GM23338 (cell line): ENCODE data around the gene RAPGEFL1. TPM values are rescaled to one million over a fixed set of nuclear protein-coding genes. Genes with fewer than 3 reads are reported as not detected.
"Not testable (repeated sequence)": the region's sequence is repeated elsewhere in the genome, so short reads cannot be mapped to it uniquely, and the experiment has no call there.

ENCODE experiments used
- ATAC-seq: fragments of 200-7000 bp; cut with Tn5 transposase; 3 replicates; pipeline ENCODE4 v1.9.1; 2020
- DNase-seq: peaks from one replicate; pipeline ENCODE4 v3.0.0-alpha.2; 2015; ENCODE audit warnings: low spot score
- H2AFZ ChIP-seq: fragments of 200-600 bp; sonication (generic); 2 replicates; pipeline ENCODE4 v1.8.0; 2016; ENCODE audit warnings: antibody characterized with exemption, mild to moderate bottlenecking, moderate library complexity
- H3F3A ChIP-seq: fragments of 200-600 bp; sonication (generic); replicated peaks from 2 replicates; pipeline ENCODE4 v1.8.0; 2017; ENCODE audit warnings: antibody characterized with exemption, mixed run types, low read depth
- H3K27ac ChIP-seq: fragments of 200-600 bp; sonication (generic); 2 replicates; pipeline ENCODE4 v1.6.1; 2016; ENCODE audit warnings: low read depth
- H3K27me3 ChIP-seq: fragments of 200-600 bp; sonication (generic); 2 replicates; pipeline ENCODE4 v1.8.0; 2016; ENCODE audit warnings: mild to moderate bottlenecking, mixed run types, moderate library complexity; ENCODE audit not compliant: insufficient read depth
- H3K36me3 ChIP-seq: fragments of 200-600 bp; sonication (generic); 2 replicates; pipeline ENCODE4 v1.8.0; 2016; ENCODE audit warnings: mild to moderate bottlenecking; ENCODE audit not compliant: insufficient read depth
- H3K4me1 ChIP-seq: fragments of 200-600 bp; sonication (generic); 2 replicates; pipeline ENCODE4 v1.8.0; 2016; ENCODE audit warnings: mild to moderate bottlenecking, moderate library complexity; ENCODE audit not compliant: insufficient read depth
- H3K4me2 ChIP-seq: fragments of 200-600 bp; sonication (generic); 2 replicates; pipeline ENCODE4 v1.7.1; 2017; ENCODE audit warnings: mixed run types
- H3K4me3 ChIP-seq: fragments of 200-600 bp; sonication (generic); 2 replicates; pipeline ENCODE4 v1.6.1; 2016; ENCODE audit warnings: mixed run types
- H3K79me2 ChIP-seq: fragments of 200-600 bp; sonication (generic); replicated peaks from 2 replicates; pipeline ENCODE4 v1.8.0; 2017; ENCODE audit warnings: mild to moderate bottlenecking; ENCODE audit not compliant: insufficient read depth
- H3K9me2 ChIP-seq: fragments of 200-600 bp; sonication (generic); 2 replicates; pipeline ENCODE4 v1.8.0; 2017; ENCODE audit not compliant: insufficient read depth
- H4K20me1 ChIP-seq: fragments of 200-600 bp; sonication (generic); replicated peaks from 2 replicates; pipeline ENCODE4 v1.8.0; 2017; ENCODE audit warnings: mild to moderate bottlenecking; ENCODE audit not compliant: insufficient read depth
- H3K27ac Mint-ChIP-seq: 2 replicates; pipeline ENCODE4 v1.8.0; 2020; ENCODE audit warnings: inconsistent platforms, mild to moderate bottlenecking, moderate library complexity, mixed read lengths
- H3K27me3 Mint-ChIP-seq: 3 replicates; pipeline ENCODE4 v1.8.0; 2022; ENCODE audit warnings: low read depth, mild to moderate bottlenecking, moderate library complexity, mixed read lengths, inconsistent platforms; ENCODE audit not compliant: insufficient read depth, poor library complexity
- H3K36me3 Mint-ChIP-seq: 3 replicates; pipeline ENCODE4 v1.8.0; 2021; ENCODE audit warnings: low read depth, mild to moderate bottlenecking, inconsistent platforms, moderate library complexity, mixed read lengths
- H3K4me1 Mint-ChIP-seq: 3 replicates; pipeline ENCODE4 v1.8.0; 2020; ENCODE audit warnings: mild to moderate bottlenecking, inconsistent platforms, mixed read lengths
- H3K4me3 Mint-ChIP-seq: 3 replicates; pipeline ENCODE4 v1.8.0; 2021; ENCODE audit warnings: moderate library complexity, mild to moderate bottlenecking, inconsistent platforms, mixed read lengths
- H3K9me3 Mint-ChIP-seq: 3 replicates; pipeline ENCODE4 v1.8.0; 2020; ENCODE audit warnings: moderate library complexity, mild to moderate bottlenecking, inconsistent platforms, mixed read lengths
- CTCF ChIP-seq, 2 experiments: fragments of 200-600 bp in 1 of 2; sonication (generic) in 1 of 2; conservative IDR thresholded peaks; 2 replicates each; pipeline versions ENCODE4 v1.5.1 to v1.6.1; 2016 to 2017; ENCODE audit warnings: antibody characterized with exemption in 2 of 2, low read depth in 2 of 2, mild to moderate bottlenecking in 2 of 2, moderate library complexity in 1 of 2
- STAT1 ChIP-seq: IDR thresholded peaks from one replicate; pipeline ENCODE4 v1.6.1; 2016; ENCODE audit warnings: antibody characterized with exemption; ENCODE audit not compliant: unreplicated experiment
- polyA plus RNA-seq: library from polyadenylated mRNA; unstranded; fragments of >200 nt; fragmentation: Nextera tagmentation; extraction: Ambion mirVana; gene quantifications from 2 replicates; pipeline ENCODE4 v1.2.1, GENCODE V29; 2016
- total RNA-seq: library from RNA; depleted of rRNA; stranded (reverse); fragments of >200 nt; shearing (Covaris generic); gene quantifications from 2 replicates; pipeline ENCODE4 v1.2.3, GENCODE V29; 2014
- TF ChIP-seq, protein P1 (sequence below): IDR thresholded peaks from one replicate; pipeline ENCODE4 v1.6.1; 2018; ENCODE audit warnings: antibody characterized with exemption; ENCODE audit not compliant: unreplicated experiment
- TF ChIP-seq, protein P2 (sequence below): IDR thresholded peaks from 2 replicates; pipeline ENCODE4 v1.6.1; 2016; ENCODE audit warnings: antibody characterized with exemption

RAPGEFL1 gene
- total and polyA plus RNA-seq, 2 experiments from 2014 or later: 6.7 to 14.0 TPM

DNA sequence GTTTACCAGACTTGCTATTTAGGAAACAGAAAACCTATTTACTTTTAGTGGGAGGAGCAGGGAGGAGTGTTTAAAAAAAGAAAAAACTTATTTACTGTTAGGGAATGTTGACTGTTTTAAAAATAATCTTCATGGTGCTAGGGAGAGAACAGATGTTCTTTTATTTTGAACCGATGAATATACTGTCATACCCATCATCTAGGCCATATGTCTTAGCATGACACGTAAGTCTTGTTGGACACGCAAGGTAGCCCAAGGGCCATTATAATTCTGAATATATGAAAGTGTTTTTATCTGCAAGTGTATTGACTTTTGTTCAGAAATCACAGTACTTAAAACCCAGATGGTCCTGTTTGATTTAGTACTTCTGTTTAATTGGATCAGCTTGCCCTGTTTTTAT is 53.4 kb downstream of the RAPGEFL1 start:
- Mint-ChIP-seq H3K36me3 (peaks cover 21% of the 10 kb centered on the region), H3K27ac (no peak overlapping the region), H3K27me3 (peaks cover 7% of the 10 kb centered on the region), H3K4me3 (no peak overlapping the region), H3K9me3 (no peaks in the 10 kb centered on the region), H3K4me1 (no peaks in the 10 kb centered on the region)
- no peaks in the 10 kb centered on the region for H3K27me3 ChIP-seq
- no peaks in the 10 kb centered on the region for H3K4me1 ChIP-seq
- 0 out of 2 replicates have a peak, but pooled peaks cover 5% of the 10 kb centered on the region for H3K36me3 ChIP-seq
- DNase-seq (no peak), ATAC-seq (no peak)
- H3K4me2 ChIP-seq: no peak overlapping the region
- H3F3A ChIP-seq: 0 out of 2 replicates have a peak, but pooled peaks cover 3% of the 10 kb centered on the region
- peaks cover 2% of the 10 kb centered on the region for H4K20me1 ChIP-seq
- H3K9me2 ChIP-seq: no peaks in the 10 kb centered on the region
- TF ChIP-seq, protein P1, sequence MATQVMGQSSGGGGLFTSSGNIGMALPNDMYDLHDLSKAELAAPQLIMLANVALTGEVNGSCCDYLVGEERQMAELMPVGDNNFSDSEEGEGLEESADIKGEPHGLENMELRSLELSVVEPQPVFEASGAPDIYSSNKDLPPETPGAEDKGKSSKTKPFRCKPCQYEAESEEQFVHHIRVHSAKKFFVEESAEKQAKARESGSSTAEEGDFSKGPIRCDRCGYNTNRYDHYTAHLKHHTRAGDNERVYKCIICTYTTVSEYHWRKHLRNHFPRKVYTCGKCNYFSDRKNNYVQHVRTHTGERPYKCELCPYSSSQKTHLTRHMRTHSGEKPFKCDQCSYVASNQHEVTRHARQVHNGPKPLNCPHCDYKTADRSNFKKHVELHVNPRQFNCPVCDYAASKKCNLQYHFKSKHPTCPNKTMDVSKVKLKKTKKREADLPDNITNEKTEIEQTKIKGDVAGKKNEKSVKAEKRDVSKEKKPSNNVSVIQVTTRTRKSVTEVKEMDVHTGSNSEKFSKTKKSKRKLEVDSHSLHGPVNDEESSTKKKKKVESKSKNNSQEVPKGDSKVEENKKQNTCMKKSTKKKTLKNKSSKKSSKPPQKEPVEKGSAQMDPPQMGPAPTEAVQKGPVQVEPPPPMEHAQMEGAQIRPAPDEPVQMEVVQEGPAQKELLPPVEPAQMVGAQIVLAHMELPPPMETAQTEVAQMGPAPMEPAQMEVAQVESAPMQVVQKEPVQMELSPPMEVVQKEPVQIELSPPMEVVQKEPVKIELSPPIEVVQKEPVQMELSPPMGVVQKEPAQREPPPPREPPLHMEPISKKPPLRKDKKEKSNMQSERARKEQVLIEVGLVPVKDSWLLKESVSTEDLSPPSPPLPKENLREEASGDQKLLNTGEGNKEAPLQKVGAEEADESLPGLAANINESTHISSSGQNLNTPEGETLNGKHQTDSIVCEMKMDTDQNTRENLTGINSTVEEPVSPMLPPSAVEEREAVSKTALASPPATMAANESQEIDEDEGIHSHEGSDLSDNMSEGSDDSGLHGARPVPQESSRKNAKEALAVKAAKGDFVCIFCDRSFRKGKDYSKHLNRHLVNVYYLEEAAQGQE: no peak
- TF ChIP-seq, protein P2, sequence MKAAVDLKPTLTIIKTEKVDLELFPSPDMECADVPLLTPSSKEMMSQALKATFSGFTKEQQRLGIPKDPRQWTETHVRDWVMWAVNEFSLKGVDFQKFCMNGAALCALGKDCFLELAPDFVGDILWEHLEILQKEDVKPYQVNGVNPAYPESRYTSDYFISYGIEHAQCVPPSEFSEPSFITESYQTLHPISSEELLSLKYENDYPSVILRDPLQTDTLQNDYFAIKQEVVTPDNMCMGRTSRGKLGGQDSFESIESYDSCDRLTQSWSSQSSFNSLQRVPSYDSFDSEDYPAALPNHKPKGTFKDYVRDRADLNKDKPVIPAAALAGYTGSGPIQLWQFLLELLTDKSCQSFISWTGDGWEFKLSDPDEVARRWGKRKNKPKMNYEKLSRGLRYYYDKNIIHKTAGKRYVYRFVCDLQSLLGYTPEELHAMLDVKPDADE: no peak
- TF ChIP-seq CTCF (conservative IDR thresholded peaks at IDR 0.05; ENCODE audit: low read depth in 2 of 2) (no peak), STAT1 (no peak)
- H3K27ac ChIP-seq: no peak overlapping the region
- no peak overlapping the region for H3K4me3 ChIP-seq
- H3K79me2 ChIP-seq: peaks cover 58% of the 10 kb centered on the region
- H2AFZ ChIP-seq: no peak overlapping the region

DNA sequence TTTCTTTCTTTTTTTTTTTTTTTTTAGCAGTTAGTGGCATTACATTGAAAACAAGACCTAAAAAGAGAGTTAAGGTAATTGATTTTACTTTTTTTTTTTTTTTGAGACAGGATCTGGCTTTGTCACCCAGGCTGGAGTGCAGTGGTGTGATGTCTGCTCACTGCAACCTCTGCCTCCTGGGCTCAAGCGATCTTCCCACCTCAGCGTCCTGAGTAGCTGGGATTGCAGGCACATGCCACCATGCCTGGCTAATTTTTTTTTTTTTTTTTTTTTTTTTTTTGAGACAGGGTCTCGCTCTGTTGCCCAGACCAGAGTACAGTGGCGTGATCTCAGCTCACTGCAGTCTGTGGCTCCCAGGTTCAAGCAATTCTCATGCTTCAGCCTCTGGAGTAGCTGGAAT is 54.7 kb downstream of the RAPGEFL1 start:
- H3K9me2 ChIP-seq, H3K4me1 ChIP-seq, H3F3A ChIP-seq, H3K4me1 Mint-ChIP-seq, H3K27ac Mint-ChIP-seq, H4K20me1 ChIP-seq, H3K36me3 ChIP-seq, H3K4me3 Mint-ChIP-seq, DNase-seq, H3K27me3 Mint-ChIP-seq, H3K27me3 ChIP-seq, ATAC-seq, H3K27ac ChIP-seq, H2AFZ ChIP-seq, H3K4me3 ChIP-seq, H3K9me3 Mint-ChIP-seq, H3K4me2 ChIP-seq: not testable (repeated sequence)
- peaks cover 21% of the 10 kb centered on the region for H3K36me3 Mint-ChIP-seq
- H3K79me2 ChIP-seq: peaks cover 47% of the 10 kb centered on the region
